ENCODE data around the gene XPNPEP1. TPM values are rescaled to one million over a fixed set of nuclear protein-coding genes. Genes with fewer than 3 reads are reported as not detected.

The XPNPEP1 gene
- total RNA-seq, 1 donor from 2014 or later, result 93.2 TPM

GRCh38 chr10:109821672-109822071 lies 101.6 kb downstream of the XPNPEP1 start:
- intact Hi-C loops (cut with micrococcal nuclease), result no loop called here

GRCh38 chr10:109820620-109821405 lies 102.5 kb downstream of the XPNPEP1 start:
- intact Hi-C loops (cut with micrococcal nuclease), result no loop called here

- intact Hi-C loops (cut with micrococcal nuclease), result no loop called here
These were observed 103.5 kb downstream of the XPNPEP1 start for GRCh38 chr10:109819807-109820206.

Other genes with a start within 250 kb of the XPNPEP1 start
- 268 TPM in 2 replicates for gene ADD3, start 84.5 kb upstream of the XPNPEP1 start, total RNA-seq

All from T-helper 1 cell treated with Interleukin-12 subunit alpha and Interleukin-12 subunit beta and Interleukin-4 antibody, amounts not matched to agents 30 ng/mL and 1 ng/mL, for 36 hours (primary cell).